DMS114 treated with DMSO at 0.1 percent for 48 hours (cell line): Measurements from ENCODE around the gene VPS35L.

Experiments
- DNase-seq: peaks from one replicate; lab custom pipeline; 2025; ENCODE audit not compliant: unreplicated experiment; lab: John Stamatoyannopoulos, UW

VPS35L gene

GRCh38 chr16:19690196-19690595 lies 134.7 kb downstream of the VPS35L start:
- no peak for DNase-seq

- DNase-seq = no peak
Observed at GRCh38 chr16:19691161-19691711, 135.7 kb downstream of the VPS35L start.

- DNase-seq = no peak
Observed at GRCh38 chr16:19694989-19695388, 139.5 kb downstream of the VPS35L start.

- no peak for DNase-seq
Observed at GRCh38 chr16:19696328-19696727, 140.8 kb downstream of the VPS35L start.

- DNase-seq = no peak
Observed at GRCh38 chr16:19696961-19697360, 141.5 kb downstream of the VPS35L start.

GRCh38 chr16:19697756-19698318 lies 142.3 kb downstream of the VPS35L start:
- DNase-seq = no peak

- DNase-seq = no peak
Observed at GRCh38 chr16:19698480-19699465, 143.3 kb downstream of the VPS35L start.

- no peak for DNase-seq
Observed at GRCh38 chr16:19699472-19699871, 144.0 kb downstream of the VPS35L start.

GRCh38 chr16:19700319-19700781 lies 144.8 kb downstream of the VPS35L start:
- no peak for DNase-seq

- DNase-seq = no peak
Observed at GRCh38 chr16:19701091-19701490, 145.6 kb downstream of the VPS35L start.

- no peak for DNase-seq
Observed at GRCh38 chr16:19703172-19703889, 147.8 kb downstream of the VPS35L start.

- no peak for DNase-seq
Observed at GRCh38 chr16:19704321-19705145, 149.0 kb downstream of the VPS35L start.

GRCh38 chr16:19705146-19705501 lies 149.6 kb downstream of the VPS35L start:
- DNase-seq = no peak

- DNase-seq = no peak
Observed at GRCh38 chr16:19705843-19706242, 150.3 kb downstream of the VPS35L start.

- no peak for DNase-seq
Observed at GRCh38 chr16:19706846-19707245, 151.3 kb downstream of the VPS35L start.

- no peak for DNase-seq
Observed at GRCh38 chr16:19707569-19708295, 152.2 kb downstream of the VPS35L start.

- no peak for DNase-seq
Observed at GRCh38 chr16:19708296-19709205, 153.0 kb downstream of the VPS35L start.

- no peak for DNase-seq
Observed at GRCh38 chr16:19709381-19710136, 154.1 kb downstream of the VPS35L start.
